K562 (cell line): ENCODE results near the gene ZBTB2. TPM values are rescaled to one million over a fixed set of nuclear protein-coding genes. Genes with fewer than 3 reads are reported as not detected.

Experiments used
- ARID1B ChIP-seq: fragments of 450-650 bp; IDR thresholded peaks from 2 replicates; pipeline ENCODE4 v1.6.1; 2016; ENCODE audit warnings: antibody characterized with exemption, mild to moderate bottlenecking, inconsistent platforms
- ATF2 ChIP-seq: sonication (generic); formaldehyde crosslinking; IDR thresholded peaks from 2 replicates; pipeline ENCODE4 v1.8.1; 2022; ENCODE audit warnings: missing genetic modification reagents
- CBX3 ChIP-seq, 2 experiments: IDR thresholded peaks; 1 replicate in 1 of 2; 2 replicates in 1 of 2; pipeline ENCODE4 v1.6.1; 2012; ENCODE audit warnings: inconsistent platforms in 2 of 2, low read length in 2 of 2, borderline replicate concordance in 1 of 2, control low read depth in 1 of 2
- DLX4 ChIP-seq: fragments of 250-450 bp; sonication (Bioruptor Pico); IDR thresholded peaks from 2 replicates; pipeline ENCODE4 v1.6.1; 2021; ENCODE audit warnings: mild to moderate bottlenecking
- ELF4 ChIP-seq: fragments of 450-650 bp; formaldehyde crosslinking; IDR thresholded peaks from 2 replicates; pipeline ENCODE4 v1.4.0; 2022; ENCODE audit warnings: missing genetic modification characterization
- EP300 ChIP-seq: IDR thresholded peaks from 2 replicates; pipeline ENCODE4 v1.6.1; 2012; ENCODE audit warnings: low read length, improper control_type of control experiment
- FOXO4 ChIP-seq: fragments of 450-650 bp; formaldehyde crosslinking; IDR thresholded peaks from 2 replicates; pipeline ENCODE4 v1.4.0; 2020; ENCODE audit warnings: mild to moderate bottlenecking, moderate library complexity
- MAZ ChIP-seq, 2 experiments: fragments of 450-650 bp in 1 of 2; sonication (generic) in 1 of 2; formaldehyde crosslinking; IDR thresholded peaks in 1 of 2; conservative IDR thresholded peaks in 1 of 2; 2 replicates each; pipeline versions ENCODE4 v1.4.0 to v1.5.0; 2020; ENCODE audit warnings: mild to moderate bottlenecking in 1 of 2, missing genetic modification reagents in 1 of 2
- MYC ChIP-seq, 2 experiments: fragments of 250-450 bp in 1 of 2; sonication (Bioruptor Pico) in 1 of 2; IDR thresholded peaks; 2 replicates each; pipeline versions ENCODE4 v1.5.1 to v1.6.1; 2012 to 2021; ENCODE audit warnings: low read depth in 2 of 2, borderline replicate concordance in 1 of 2, improper control_type of control experiment in 1 of 2, low read length in 1 of 2, mild to moderate bottlenecking in 1 of 2, moderate library complexity in 1 of 2
- NFRKB ChIP-seq: fragments of 450-650 bp; IDR thresholded peaks from 2 replicates; pipeline ENCODE4 v1.6.1; 2016; ENCODE audit warnings: low read depth
- RBM34 ChIP-seq: fragments of 200-400 bp; formaldehyde crosslinking; IDR thresholded peaks from 2 replicates; pipeline ENCODE4 v1.6.1; 2018; ENCODE audit warnings: low read length, borderline replicate concordance; ENCODE audit not compliant: insufficient read depth
- SIN3B ChIP-seq: fragments of 450-650 bp; IDR thresholded peaks from 2 replicates; pipeline ENCODE4 v1.6.1; 2017; ENCODE audit warnings: low read depth, mild to moderate bottlenecking, moderate library complexity
- SREBF1 ChIP-seq: fragments of 150-350 bp; IDR thresholded peaks from 2 replicates; pipeline ENCODE4 v1.6.1; 2014; ENCODE audit warnings: antibody characterized with exemption, low read depth, low read length, borderline replicate concordance
- SRSF1 ChIP-seq: fragments of 200-400 bp; formaldehyde crosslinking; IDR thresholded peaks from 2 replicates; pipeline ENCODE4 v1.6.1; 2017; ENCODE audit warnings: mild to moderate bottlenecking, low read depth, low read length, moderate library complexity
- TGIF2 ChIP-seq: sonication (generic); formaldehyde crosslinking; IDR thresholded peaks from 2 replicates; pipeline ENCODE4 v1.8.1; 2022; ENCODE audit warnings: mild to moderate bottlenecking, missing genetic modification reagents, moderate library complexity
- ZBTB26 ChIP-seq: fragments of 450-650 bp; formaldehyde crosslinking; IDR thresholded peaks from 2 replicates; pipeline ENCODE4 v1.4.0; 2022; ENCODE audit warnings: missing genetic modification characterization
- ZHX1 ChIP-seq: fragments of 150-350 bp; conservative IDR thresholded peaks from 2 replicates; pipeline ENCODE4 v1.6.1; 2014; ENCODE audit warnings: low read length
- ZNF696 ChIP-seq: fragments of 250-450 bp; sonication (Bioruptor Pico); conservative IDR thresholded peaks from 2 replicates; pipeline ENCODE4 v1.4.0; 2020; ENCODE audit warnings: mild to moderate bottlenecking, moderate library complexity
- polyA plus RNA-seq, 8 experiments: library from polyadenylated mRNA; depleted of rRNA in 4 of 8; stranded (reverse) in 5 of 8; unstranded in 3 of 8; fragments of >200 nt; fragmentation: Nextera tagmentation in 2 of 8; fragmentation: Illumina TruSeq in 1 of 8; extraction: Ambion mirVana in 2 of 8; extraction: Trizol in 1 of 8; gene quantifications; 2 replicates each; pipeline versions ENCODE4 v1.2.1 to v1.2.3, GENCODE V29; 2011 to 2014; ENCODE audit warnings: inconsistent platforms in 1 of 8, missing spikeins in 1 of 8
- total RNA-seq, 7 experiments: library from RNA; depleted of rRNA in 6 of 7; stranded (reverse); fragments of >200 nt in 6 of 7; fragmentation: Illumina TruSeq in 2 of 7; extraction: Trizol in 2 of 7; gene quantifications; 2 replicates each; pipeline versions ENCODE4 v1.2.1 to v1.2.3, GENCODE V29; 2011 to 2021; ENCODE audit warnings: low replicate concordance in 1 of 7

ZBTB2 gene
- total and polyA plus RNA-seq, 9 of the 15 experiments (the other 6 are each of a cell fraction or from before 2014, with no cell fraction given): 5.1 to 26.2 (median 16.4) TPM

GRCh38 chr6:151391471-151392413 lies at the start of gene ZBTB2 (continued):
- TF ChIP-seq MYC (IDR thresholded peaks at IDR 0.05; ENCODE audit: low read depth, low read length) (peak; percentile 53; the same call in 1 of the 2 replicates), MYC (CRISPR knock-in tag; IDR thresholded peaks at IDR 0.05; ENCODE audit: borderline replicate concordance, low read depth) (no peak), ELF4 (CRISPR knock-in tag) (no peak), SREBF1 (no peak), MAZ (CRISPR knock-in tag; conservative IDR thresholded peaks at IDR 0.05 in 1 of 2, IDR thresholded peaks at IDR 0.05 in 1 of 2) (peak in 1 of 2 experiments; percentile 62; a peak in 1 of 4 replicates), TGIF2 (no peak), EP300 (no peak), ZHX1 (no peak), RBM34 (no peak), DLX4 (CRISPR knock-in tag) (no peak), ARID1B (no peak), FOXO4 (CRISPR knock-in tag) (no peak), CBX3 (IDR thresholded peaks at IDR 0.05; ENCODE audit: borderline replicate concordance in 1 of 2, low read length in 2 of 2) (0 out of 3 replicates have a peak, but pooled peaks of 1 of the 2 experiments have one; percentile 0), ZBTB26 (no peak), SRSF1 (no peak), ATF2 (CRISPR knock-in tag) (no peak), ZNF696 (CRISPR knock-in tag) (no peak), SIN3B (no peak), NFRKB (no peak)
